GM21717 (cell line): Measurements from ENCODE around the gene KRT72.
"Not testable (repeated sequence)": the region's sequence is repeated elsewhere in the genome, so short reads cannot be mapped to it uniquely, and the experiment has no call there.

Experiments
- ATAC-seq: cut with Tn5 transposase; IDR thresholded peaks from one replicate; pipeline ENCODE4 v1.9.1; 2021; ENCODE audit warnings: mild to moderate bottlenecking, moderate library complexity; ENCODE audit not compliant: unreplicated experiment

KRT72 gene

GRCh38 chr12:52608826-52609630 lies 7.8 kb upstream of the KRT72 start:
- no peak for ATAC-seq

- ATAC-seq = no peak
These were observed 6.9 kb upstream of the KRT72 start for GRCh38 chr12:52608161-52608560.

- no peak for ATAC-seq
These were observed 6.1 kb upstream of the KRT72 start for GRCh38 chr12:52607314-52607713.

GRCh38 chr12:52606581-52607218 lies 5.4 kb upstream of the KRT72 start:
- no peak for ATAC-seq

- ATAC-seq = no peak
These were observed 4.8 kb upstream of the KRT72 start for GRCh38 chr12:52606096-52606495.

GRCh38 chr12:52605542-52605941 lies 4.3 kb upstream of the KRT72 start:
- no peak for ATAC-seq

GRCh38 chr12:52604859-52605258 lies 3.6 kb upstream of the KRT72 start:
- ATAC-seq = no peak

GRCh38 chr12:52603314-52603713 lies 2.1 kb upstream of the KRT72 start:
- no peak for ATAC-seq

GRCh38 chr12:52602552-52602951 lies 1.3 kb upstream of the KRT72 start:
- no peak for ATAC-seq

- no peak for ATAC-seq
These were observed 408 bp upstream of the KRT72 start for GRCh38 chr12:52601671-52602070.

- no peak for ATAC-seq
These were observed 788 bp downstream of the KRT72 start for GRCh38 chr12:52600475-52600874.

GRCh38 chr12:52600071-52600470 lies 1.2 kb downstream of the KRT72 start:
- ATAC-seq = no peak

- no peak for ATAC-seq
These were observed 2.3 kb downstream of the KRT72 start for GRCh38 chr12:52598966-52599365.

- ATAC-seq = not testable (repeated sequence)
These were observed 7.0 kb downstream of the KRT72 start for GRCh38 chr12:52594237-52594636.

- ATAC-seq = no peak
These were observed 9.7 kb downstream of the KRT72 start for GRCh38 chr12:52591521-52591920.

- ATAC-seq = no peak
These were observed 11.2 kb downstream of the KRT72 start for GRCh38 chr12:52590021-52590420.

- no peak for ATAC-seq
These were observed 13.7 kb downstream of the KRT72 start for GRCh38 chr12:52587563-52587962.

- no peak for ATAC-seq
These were observed 15.3 kb downstream of the KRT72 start for GRCh38 chr12:52585946-52586345.

GRCh38 chr12:52585066-52585465 lies 16.2 kb downstream of the KRT72 start:
- ATAC-seq = no peak

- ATAC-seq = no peak
These were observed 17.0 kb downstream of the KRT72 start for GRCh38 chr12:52584156-52584682.

GRCh38 chr12:52582971-52583456 lies 18.2 kb downstream of the KRT72 start:
- no peak for ATAC-seq

- ATAC-seq = no peak
These were observed 18.8 kb downstream of the KRT72 start for GRCh38 chr12:52582486-52582885.
